Subcutaneous abdominal adipose tissue (tissue), 5 donors: ENCODE measurements around the gene BAD.

Source experiments
- H3K27ac ChIP-seq: one replicate; pipeline ENCODE4 v1.7.0; 2013; ENCODE audit warnings: low read depth, mild to moderate bottlenecking, inconsistent platforms, low read length, moderate library complexity
- H3K27me3 ChIP-seq, 5 donors: one replicate each; pipeline ENCODE4 v1.7.0; 2013; ENCODE audit warnings: low read length in 5 of 5, inconsistent platforms in 1 of 5; ENCODE audit not compliant: control insufficient read depth in 5 of 5, insufficient read depth in 4 of 5
- H3K36me3 ChIP-seq, 5 donors: one replicate each; pipeline ENCODE4 v1.7.0; 2013; ENCODE audit warnings: low read length in 5 of 5; ENCODE audit not compliant: control insufficient read depth in 5 of 5, insufficient read depth in 5 of 5
- H3K4me1 ChIP-seq, 5 donors: one replicate each; pipeline ENCODE4 v1.7.0; 2013; ENCODE audit warnings: low read length in 5 of 5, mild to moderate bottlenecking in 3 of 5, moderate library complexity in 1 of 5; ENCODE audit not compliant: control insufficient read depth in 5 of 5, insufficient read depth in 5 of 5
- H3K4me3 ChIP-seq, 5 donors: one replicate each; pipeline ENCODE4 v1.7.0; 2013; ENCODE audit warnings: low read length in 5 of 5, low read depth in 1 of 5
- H3K9ac ChIP-seq, 5 donors: one replicate each; pipeline ENCODE4 v1.7.0; 2013; ENCODE audit warnings: low read length in 5 of 5, mild to moderate bottlenecking in 4 of 5, moderate library complexity in 3 of 5
- H3K9me3 ChIP-seq, 5 donors: one replicate each; pipeline ENCODE4 v1.7.0; 2013; ENCODE audit warnings: low read length in 5 of 5; ENCODE audit not compliant: control insufficient read depth in 5 of 5
- donor health status: healthy.
- donor health status: healthy.
- donor health status: healthy.
- donor health status: healthy.
- donor health status: healthy.

Gene BAD

GRCh38 chr11:64290352-64291261 is 6.1 kb upstream of the BAD start:
- peaks cover 0 to 28% (median 22%) of the 10 kb centered on the region in 5 donors for H3K4me1 ChIP-seq
- H3K27me3 ChIP-seq = peaks cover 25 to 51% (median 41%) of the 10 kb centered on the region in 5 donors
- no peak overlapping the region for H3K27ac ChIP-seq
- H3K9me3 ChIP-seq = no peaks in the 10 kb centered on the region
- H3K36me3 ChIP-seq = peaks cover 0 to 4% (median 0%) of the 10 kb centered on the region in 5 donors
- no peak overlapping the region for H3K4me3 ChIP-seq
- no peak overlapping the region for H3K9ac ChIP-seq

- Histone ChIP-seq H3K9me3 (no peaks in the 10 kb centered on the region), H3K9ac (no peak overlapping the region), H3K4me1 (peaks cover 0 to 37% (median 28%) of the 10 kb centered on the region in 5 donors), H3K27ac (no peak overlapping the region), H3K27me3 (peaks cover 21 to 39% (median 34%) of the 10 kb centered on the region in 5 donors), H3K4me3 (no peak overlapping the region), H3K36me3 (peaks cover 0 to 4% (median 0%) of the 10 kb centered on the region in 5 donors)
Observed at GRCh38 chr11:64289002-64289564, 4.6 kb upstream of the BAD start.

GRCh38 chr11:64288353-64288750 is 3.9 kb upstream of the BAD start:
- H3K9me3 ChIP-seq = no peaks in the 10 kb centered on the region
- H3K4me1 ChIP-seq = peaks cover 0 to 44% (median 35%) of the 10 kb centered on the region in 5 donors

GRCh38 chr11:64287676-64288352 is 3.3 kb upstream of the BAD start:
- H3K36me3 ChIP-seq = peaks cover 0 to 4% (median 0%) of the 10 kb centered on the region in 5 donors
- peaks cover 0 to 47% (median 37%) of the 10 kb centered on the region in 5 donors for H3K4me1 ChIP-seq
- H3K4me3 ChIP-seq = no peak overlapping the region
- no peak overlapping the region for H3K9ac ChIP-seq
- no peak overlapping the region for H3K27ac ChIP-seq
- H3K27me3 ChIP-seq = peaks cover 14 to 31% (median 25%) of the 10 kb centered on the region in 5 donors
- no peaks in the 10 kb centered on the region for H3K9me3 ChIP-seq

More at GRCh38 chr11:64288353-64288750, 3.9 kb upstream of the BAD start:
- H3K27ac ChIP-seq = no peak overlapping the region
- peaks cover 20 to 36% (median 31%) of the 10 kb centered on the region in 5 donors for H3K27me3 ChIP-seq
- H3K9ac ChIP-seq = no peak overlapping the region
- H3K4me3 ChIP-seq = no peak overlapping the region
- H3K36me3 ChIP-seq = peaks cover 0 to 4% (median 0%) of the 10 kb centered on the region in 5 donors

- peak overlapping the region in 2 of 5 donors; percentile 76 to 78 for H3K9ac ChIP-seq
- H3K4me1 ChIP-seq = peaks cover 0 to 38% (median 28%) of the 10 kb centered on the region in 5 donors
- H3K36me3 ChIP-seq = peaks cover 0 to 9% (median 4%) of the 10 kb centered on the region in 5 donors
- H3K9me3 ChIP-seq = no peaks in the 10 kb centered on the region
- no peak overlapping the region for H3K4me3 ChIP-seq
- no peak overlapping the region for H3K27ac ChIP-seq
- H3K27me3 ChIP-seq = peaks cover 9 to 20% (median 17%) of the 10 kb centered on the region in 5 donors
Observed at GRCh38 chr11:64286801-64287159, 2.3 kb upstream of the BAD start.

GRCh38 chr11:64285885-64286800 is 1.7 kb upstream of the BAD start:
- Histone ChIP-seq H3K4me1 (peaks cover 0 to 32% (median 22%) of the 10 kb centered on the region in 5 donors), H3K9me3 (no peaks in the 10 kb centered on the region), H3K4me3 (peak overlapping the region; percentile 55 to 93 (median 77)), H3K36me3 (peaks cover 0 to 9% (median 4%) of the 10 kb centered on the region in 5 donors), H3K27ac (peak overlapping the region; percentile 97), H3K27me3 (peaks cover 9 to 14% (median 12%) of the 10 kb centered on the region in 5 donors), H3K9ac (peak overlapping the region in 4 of 5 donors; percentile 64 to 78 (median 72))

GRCh38 chr11:64284962-64285884 is 758 bp upstream of the BAD start, which contains the start of gene GPR137:
Gene GPR137, plus strand, starts transcription at chr11:64285848. Its CDS starts 677 bp downstream, at chr11:64286525.
- peak within 1 kb of the TSS; percentile 97 for H3K27ac ChIP-seq
- peaks cover 2 to 6% (median 3%) of the 10 kb centered on the region in 5 donors for H3K27me3 ChIP-seq
- H3K9ac ChIP-seq = peak within 1 kb of the TSS; percentile 63 to 94 (median 89)
- no peaks in the 10 kb centered on the region for H3K9me3 ChIP-seq
- H3K4me1 ChIP-seq = peaks cover 0 to 29% (median 22%) of the 10 kb centered on the region in 5 donors
- H3K4me3 ChIP-seq = peak within 1 kb of the TSS; percentile 73 to 93 (median 89)
- H3K36me3 ChIP-seq = peaks cover 0 to 9% (median 4%) of the 10 kb centered on the region in 5 donors

- Histone ChIP-seq H3K27me3 (no peaks in the 10 kb centered on the region), H3K36me3 (peaks cover 0 to 16% (median 11%) of the 10 kb centered on the region in 5 donors), H3K9me3 (no peaks in the 10 kb centered on the region), H3K27ac (no peak overlapping the region), H3K9ac (peak overlapping the region in 3 of 5 donors; percentile 86 to 94 (median 94)), H3K4me1 (peaks cover 0 to 29% (median 22%) of the 10 kb centered on the region in 5 donors), H3K4me3 (no peak overlapping the region)
Observed at GRCh38 chr11:64283092-64283491, 1.4 kb downstream of the BAD start.
